Esophagus squamous epithelium (tissue), 5 donors: Measurements from ENCODE around the gene KCNH5. TPM values are rescaled to one million over a fixed set of nuclear protein-coding genes. Genes with fewer than 3 reads are reported as not detected.

ENCODE experiments used
- DNase-seq: peaks from one replicate; lab custom pipeline; 2025; lab: John Stamatoyannopoulos, UW
- H3K27ac ChIP-seq, 4 donors: fragments of 200-600 bp; sonication (generic); one replicate each; pipeline ENCODE4 v1.5.1; 2016 to 2019; ENCODE audit warnings: mild to moderate bottlenecking in 1 of 4
- H3K27me3 ChIP-seq, 4 donors: fragments of 200-600 bp; sonication (generic); 1 replicate in 3 of 4; 2 replicates in 1 of 4; pipeline versions ENCODE4 v1.5.1 to v1.6.0; 2017 to 2021; ENCODE audit warnings: antibody characterized with exemption in 1 of 4
- H3K36me3 ChIP-seq, 3 donors: fragments of 200-600 bp; sonication (generic); one replicate each; pipeline ENCODE4 v1.5.1; 2016 to 2019
- H3K4me1 ChIP-seq, 3 donors: fragments of 200-600 bp; sonication (generic); one replicate each; pipeline ENCODE4 v1.5.1; 2017 to 2019
- H3K4me3 ChIP-seq, 4 donors: fragments of 200-600 bp; sonication (generic); 1 replicate in 3 of 4; 2 replicates in 1 of 4; pipeline ENCODE4 v1.5.1; 2016 to 2019; ENCODE audit warnings: mild to moderate bottlenecking in 2 of 4, moderate library complexity in 1 of 4
- H3K9me3 ChIP-seq, 3 donors: fragments of 200-600 bp; sonication (generic); one replicate each; pipeline ENCODE4 v1.5.1; 2016 to 2019
- POLR2A ChIP-seq, 4 donors: fragments of 450-650 bp; IDR thresholded peaks; one replicate each; pipeline ENCODE4 v1.6.1; 2017; ENCODE audit warnings: antibody characterized with exemption in 4 of 4, mild to moderate bottlenecking in 4 of 4, moderate library complexity in 3 of 4
- WGBS, 2 donors: methylation state at CpG; one replicate each; pipeline ENCODE4 v1.1.5; 2018; 5-methylcytosine and 5-hydroxymethylcytosine counted together
- intact Hi-C: fragments of 100-400 bp; cut with DNase I; formaldehyde crosslinking; loops from one replicate; pipeline ENCODE4 v1.15.0; 2022
- total RNA-seq, 4 donors: library from RNA; depleted of rRNA; stranded (reverse); fragments of >200 nt; gene quantifications; one replicate each; pipeline ENCODE4 v1.1.0, GENCODE V29; 2016
- TF ChIP-seq, protein P1 (sequence below), 6 experiments: fragments of 450-650 bp in 4 of 6; fragments of 200-600 bp in 2 of 6; sonication (generic) in 2 of 6; IDR thresholded peaks; one replicate each; pipeline ENCODE4 v1.5.1; 2016 to 2019; ENCODE audit warnings: antibody characterized with exemption in 6 of 6, mild to moderate bottlenecking in 4 of 6, moderate library complexity in 4 of 6
- donor health status: DM: yes; HTN: yes; CAD: no.

Gene KCNH5
- total RNA-seq, 4 donors from 2014 or later = under 0.01 to 0.06 TPM; not detected in 2

DNA sequence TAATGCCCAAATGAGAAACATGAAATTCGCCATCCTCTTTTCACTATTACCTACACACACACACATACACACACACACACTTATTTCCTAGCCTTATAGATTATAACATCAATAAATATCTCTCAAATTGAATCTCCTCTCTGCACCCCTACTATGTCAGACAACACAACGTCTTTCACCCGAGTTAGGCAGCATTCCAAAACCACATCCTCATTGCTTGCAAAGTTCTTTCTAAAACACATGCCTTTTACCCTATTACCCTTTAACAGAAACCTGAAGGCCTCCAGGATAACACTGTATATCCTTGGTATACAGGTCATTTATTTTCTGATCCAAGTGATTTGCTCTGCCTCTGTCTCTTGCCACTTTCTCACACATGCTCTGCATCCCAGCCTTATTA lies 56.3 kb downstream of the KCNH5 start:
- TF ChIP-seq, protein P1, sequence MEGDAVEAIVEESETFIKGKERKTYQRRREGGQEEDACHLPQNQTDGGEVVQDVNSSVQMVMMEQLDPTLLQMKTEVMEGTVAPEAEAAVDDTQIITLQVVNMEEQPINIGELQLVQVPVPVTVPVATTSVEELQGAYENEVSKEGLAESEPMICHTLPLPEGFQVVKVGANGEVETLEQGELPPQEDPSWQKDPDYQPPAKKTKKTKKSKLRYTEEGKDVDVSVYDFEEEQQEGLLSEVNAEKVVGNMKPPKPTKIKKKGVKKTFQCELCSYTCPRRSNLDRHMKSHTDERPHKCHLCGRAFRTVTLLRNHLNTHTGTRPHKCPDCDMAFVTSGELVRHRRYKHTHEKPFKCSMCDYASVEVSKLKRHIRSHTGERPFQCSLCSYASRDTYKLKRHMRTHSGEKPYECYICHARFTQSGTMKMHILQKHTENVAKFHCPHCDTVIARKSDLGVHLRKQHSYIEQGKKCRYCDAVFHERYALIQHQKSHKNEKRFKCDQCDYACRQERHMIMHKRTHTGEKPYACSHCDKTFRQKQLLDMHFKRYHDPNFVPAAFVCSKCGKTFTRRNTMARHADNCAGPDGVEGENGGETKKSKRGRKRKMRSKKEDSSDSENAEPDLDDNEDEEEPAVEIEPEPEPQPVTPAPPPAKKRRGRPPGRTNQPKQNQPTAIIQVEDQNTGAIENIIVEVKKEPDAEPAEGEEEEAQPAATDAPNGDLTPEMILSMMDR (IDR thresholded peaks at IDR 0.05) = no peak
- TF ChIP-seq POLR2A (IDR thresholded peaks at IDR 0.05) = no peak
- H3K4me3 ChIP-seq = no peak overlapping the region
- 29 to 49% methylated on average over 3 of the region's 3 CpGs for WGBS, 2 donors
- intact Hi-C loops = no loop called here
- no peaks in the 10 kb centered on the region for H3K27me3 ChIP-seq
- no peaks in the 10 kb centered on the region for H3K4me1 ChIP-seq
- no peaks in the 10 kb centered on the region for H3K36me3 ChIP-seq
- no peak for DNase-seq
- H3K27ac ChIP-seq = no peak overlapping the region
- no peaks in the 10 kb centered on the region for H3K9me3 ChIP-seq

DNA sequence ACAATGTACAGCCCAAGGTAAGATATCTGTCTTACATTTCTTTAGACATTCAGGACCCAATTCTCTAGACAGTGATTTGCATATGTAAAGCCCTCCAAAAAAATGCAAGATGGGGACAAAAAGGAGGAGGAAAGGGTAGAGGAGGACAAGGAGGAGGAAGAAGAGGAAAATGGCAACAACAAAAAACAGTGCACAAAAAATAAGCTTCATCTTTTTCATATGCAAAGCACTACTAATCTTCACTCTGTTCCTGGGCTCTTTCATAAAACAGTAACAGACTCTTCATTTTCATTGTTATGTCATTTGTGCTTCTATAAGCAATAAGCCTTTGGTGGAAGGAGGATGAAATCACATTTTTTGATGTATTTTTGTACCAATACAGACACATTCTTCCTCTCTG lies 61.4 kb downstream of the KCNH5 start:
- TF ChIP-seq, protein P1 (IDR thresholded peaks at IDR 0.05) = no peak
- TF ChIP-seq POLR2A (IDR thresholded peaks at IDR 0.05) = no peak
- H3K27me3 ChIP-seq = no peaks in the 10 kb centered on the region
- intact Hi-C loops = no loop called here
- no peak for DNase-seq
- H3K4me1 ChIP-seq = no peaks in the 10 kb centered on the region
- no peaks in the 10 kb centered on the region for H3K36me3 ChIP-seq
- no peak overlapping the region for H3K27ac ChIP-seq
- H3K9me3 ChIP-seq = no peaks in the 10 kb centered on the region
- H3K4me3 ChIP-seq = no peak overlapping the region

DNA sequence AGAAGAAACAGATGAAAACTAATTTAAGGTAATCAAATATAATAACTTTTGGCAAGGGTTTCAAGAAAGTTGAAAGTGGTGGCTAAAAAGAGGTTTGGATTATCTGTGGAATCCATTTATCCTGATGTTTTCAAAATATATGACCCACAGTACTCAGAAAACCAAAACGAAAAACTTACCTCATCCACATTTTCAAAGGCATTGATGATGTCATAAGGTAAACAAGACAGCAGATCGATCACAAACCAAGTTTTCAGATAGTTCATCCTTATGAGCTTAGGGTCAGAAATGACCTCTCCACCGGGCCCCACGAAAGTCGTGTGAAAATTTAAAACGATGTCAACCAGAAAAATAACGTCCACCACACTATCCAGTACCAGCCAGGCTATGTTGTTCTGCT lies 64.6 kb downstream of the KCNH5 start:
- Histone ChIP-seq H3K36me3 (no peaks in the 10 kb centered on the region), H3K9me3 (no peaks in the 10 kb centered on the region), H3K27me3 (no peaks in the 10 kb centered on the region), H3K4me3 (no peak overlapping the region), H3K4me1 (no peaks in the 10 kb centered on the region), H3K27ac (no peak overlapping the region)
- intact Hi-C loops = no loop called here
- 73 to 80% methylated on average over 7 of the region's 7 CpGs for WGBS, 2 donors
- no peak for DNase-seq
- TF ChIP-seq, protein P1 (IDR thresholded peaks at IDR 0.05) = no peak
- no peak for TF ChIP-seq POLR2A (IDR thresholded peaks at IDR 0.05)

DNA sequence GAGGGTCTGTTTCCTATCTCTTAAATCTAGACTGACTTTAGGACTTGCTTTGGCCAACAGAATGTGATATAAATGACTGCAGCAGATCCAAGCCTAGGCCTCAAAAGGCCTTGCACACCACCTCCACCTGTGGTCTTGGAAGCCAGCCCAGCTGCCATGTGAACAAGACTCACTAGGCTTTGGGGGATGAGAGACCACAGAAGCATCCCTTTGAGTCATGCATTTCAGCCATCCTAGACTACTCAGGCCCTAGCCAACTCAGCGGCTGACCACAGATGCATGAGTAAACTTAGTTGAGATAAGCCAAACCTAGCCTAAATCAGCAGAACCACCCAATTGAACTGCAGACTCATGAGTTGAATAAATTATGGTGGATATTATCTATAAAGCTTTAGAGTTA lies 87.7 kb downstream of the KCNH5 start:
- WGBS, 2 donors = 63 to 90% methylated on average over 1 of the region's 1 CpG
- Histone ChIP-seq H3K27ac (no peak overlapping the region), H3K27me3 (no peaks in the 10 kb centered on the region), H3K9me3 (no peaks in the 10 kb centered on the region), H3K36me3 (no peaks in the 10 kb centered on the region), H3K4me1 (no peaks in the 10 kb centered on the region), H3K4me3 (no peak overlapping the region)
- TF ChIP-seq, protein P1 (IDR thresholded peaks at IDR 0.05) = no peak
- TF ChIP-seq POLR2A (IDR thresholded peaks at IDR 0.05) = no peak
- intact Hi-C loops = no loop called here
- DNase-seq = no peak

DNA sequence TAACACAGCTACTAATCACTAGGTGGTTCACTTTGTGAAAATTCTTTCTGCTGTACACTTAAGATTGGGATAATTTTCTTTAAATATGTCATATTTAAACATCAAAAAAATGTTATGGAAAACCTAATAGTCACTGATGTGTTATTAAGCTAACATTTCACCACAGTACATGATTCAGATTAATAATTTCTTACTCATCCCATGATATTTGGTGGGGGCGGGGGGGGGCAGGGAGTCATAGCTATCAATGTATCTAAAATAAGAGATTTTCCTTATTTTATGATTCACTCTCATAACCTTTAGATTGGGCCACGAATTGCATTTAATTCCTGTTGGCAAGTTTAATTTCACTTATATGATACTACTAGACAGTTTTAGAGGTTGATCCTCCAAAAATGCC lies 88.8 kb downstream of the KCNH5 start:
- no peak for TF ChIP-seq POLR2A (IDR thresholded peaks at IDR 0.05)
- TF ChIP-seq, protein P1 (IDR thresholded peaks at IDR 0.05) = no peak
- no peak for DNase-seq
- 40 to 50% methylated on average over 2 of the region's 2 CpGs for WGBS, 2 donors
- H3K9me3 ChIP-seq = no peaks in the 10 kb centered on the region
- no peak overlapping the region for H3K27ac ChIP-seq
- H3K36me3 ChIP-seq = no peaks in the 10 kb centered on the region
- H3K4me1 ChIP-seq = no peaks in the 10 kb centered on the region
- H3K27me3 ChIP-seq = no peaks in the 10 kb centered on the region
- intact Hi-C loops = no loop called here
- no peak overlapping the region for H3K4me3 ChIP-seq
